OCI-LY7 (cell line): Measurements from ENCODE around the gene FITM1. TPM values are rescaled to one million over a fixed set of nuclear protein-coding genes. Genes with fewer than 3 reads are reported as not detected.

ENCODE experiments used
- Bru-seq: library from RNA; stranded (reverse); fragments of 400-500 nt; gene quantifications from one replicate; lab custom pipeline; 2021; lab: Mats Ljungman, UMichigan
- BruChase-seq, 2 experiments: library from RNA; stranded (reverse); fragments of 400-500 nt; gene quantifications; one replicate each; lab custom pipeline; 2021; lab: Mats Ljungman, UMichigan
- BruUV-seq: library from RNA; stranded (reverse); fragments of 400-500 nt; replicated peaks from 2 replicates; lab custom pipeline; 2021; lab: Mats Ljungman, UMichigan
- CTCF ChIA-PET: fragments of 300-600 bp; sonication (Branson Sonifier 250); formaldehyde crosslinking; loops from one replicate; lab custom pipeline; 2022; ENCODE audit warnings: antibody characterized with exemption; ENCODE audit not compliant: unreplicated experiment; lab: Charles Lee
- POLR2A ChIA-PET: fragments of 300-600 bp; sonication (Branson Sonifier 250); formaldehyde crosslinking; loops from one replicate; lab custom pipeline; 2022; ENCODE audit warnings: antibody characterized with exemption; lab: Charles Lee
- DNase-seq: peaks from one replicate; pipeline ENCODE4 v3.0.0-alpha.2; 2015; ENCODE audit warnings: low spot score
- H2AFZ ChIP-seq: fragments of 200-600 bp; sonication (generic), shearing (Covaris generic); 2 replicates; pipeline ENCODE4 v1.6.1; 2014; ENCODE audit warnings: mild to moderate bottlenecking, antibody characterized with exemption, low read length, moderate library complexity
- H3K27ac ChIP-seq: fragments of 200-600 bp; sonication (generic); 2 replicates; pipeline ENCODE4 v1.5.1; 2014; ENCODE audit warnings: mixed run types, low read depth, mild to moderate bottlenecking, moderate library complexity, low read length, inconsistent platforms; ENCODE audit not compliant: poor library complexity, severe bottlenecking
- H3K36me3 ChIP-seq: fragments of 200-600 bp; sonication (generic); 2 replicates; pipeline ENCODE4 v1.6.1; 2014; ENCODE audit warnings: mild to moderate bottlenecking, antibody characterized with exemption, low read length, moderate library complexity, mixed read lengths; ENCODE audit not compliant: insufficient read depth
- H3K4me1 ChIP-seq: fragments of 200-600 bp; sonication (generic); 2 replicates; pipeline ENCODE4 v1.5.1; 2014; ENCODE audit warnings: mild to moderate bottlenecking, low read length; ENCODE audit not compliant: insufficient read depth, poor library complexity, severe bottlenecking
- H3K4me2 ChIP-seq: fragments of 200-600 bp; sonication (generic); 2 replicates; pipeline ENCODE4 v1.6.1; 2014; ENCODE audit warnings: mild to moderate bottlenecking, low read length
- H3K4me3 ChIP-seq: fragments of 200-600 bp; sonication (generic); 2 replicates; pipeline ENCODE4 v1.5.1; 2014; ENCODE audit warnings: mild to moderate bottlenecking, low read depth, low read length; ENCODE audit not compliant: poor library complexity, severe bottlenecking
- H3K79me2 ChIP-seq: fragments of 200-600 bp; sonication (generic); 2 replicates; pipeline ENCODE4 v1.6.1; 2016; ENCODE audit warnings: low read depth, mild to moderate bottlenecking, low read length, moderate library complexity, mixed read lengths; ENCODE audit not compliant: insufficient read depth
- H3K9me2 ChIP-seq: fragments of 200-600 bp; sonication (generic); 2 replicates; pipeline ENCODE4 v1.6.1; 2016; ENCODE audit warnings: mild to moderate bottlenecking, low read length, mixed read lengths; ENCODE audit not compliant: insufficient read depth
- H3K9me3 ChIP-seq: fragments of 200-600 bp; sonication (generic); 2 replicates; pipeline ENCODE4 v1.6.1; 2014; ENCODE audit warnings: mild to moderate bottlenecking, mixed run types, low read length, mixed read lengths
- H4K20me1 ChIP-seq: fragments of 200-600 bp; sonication (generic); 2 replicates; pipeline ENCODE4 v1.6.1; 2014; ENCODE audit warnings: mild to moderate bottlenecking, antibody characterized with exemption, low read length, moderate library complexity, mixed read lengths; ENCODE audit not compliant: insufficient read depth
- CTCF ChIP-seq: fragments of 200-600 bp; sonication (generic); conservative IDR thresholded peaks from 2 replicates; pipeline ENCODE4 v1.5.1; 2014; ENCODE audit warnings: mild to moderate bottlenecking, antibody characterized with exemption, low read length, moderate library complexity, mixed read lengths
- EZH2phosphoT487 ChIP-seq: fragments of 200-600 bp; sonication (generic); IDR thresholded peaks from 2 replicates; pipeline ENCODE4 v1.6.1; 2018; ENCODE audit warnings: low read depth, borderline replicate concordance, mild to moderate bottlenecking, mixed run types, antibody characterized with exemption, low read length, moderate library complexity, mixed read lengths
- intact Hi-C: fragments of 100-400 bp; cut with micrococcal nuclease; formaldehyde crosslinking; loops from one replicate; pipeline ENCODE4 v1.10.0; 2022; ENCODE audit not compliant: unreplicated experiment
- long read RNA-seq: library from polyadenylated mRNA; stranded (forward); transcript quantifications from one replicate; pipeline ENCODE4 v2.0.0, GENCODE V29; 2022
- total RNA-seq, 2 experiments: library from RNA; depleted of rRNA in 1 of 2; stranded (reverse); fragments of >200 nt in 1 of 2; shearing (Covaris generic) in 1 of 2; gene quantifications; 2 replicates each; pipeline ENCODE4 v1.2.3, GENCODE V29; 2014 to 2022

Gene FITM1
- 0.28 TPM in 2 replicates for total RNA-seq (2014; rRNA removed; shearing (Covaris generic))
- total RNA-seq (2022), result 0.97 and 1.4 TPM in 2 replicates
- percentile 35 among the genes with signal in this experiment for Bru-seq, nascent RNA
- BruChase-seq, experiment 1, labeled RNA remaining after a 6-hour chase, result percentile 18 among the genes with signal in this experiment
- percentile 38 among the genes with signal in this experiment for BruChase-seq, experiment 2, labeled RNA remaining after a 2-hour chase
- long read RNA-seq, result 0 reads

DNA sequence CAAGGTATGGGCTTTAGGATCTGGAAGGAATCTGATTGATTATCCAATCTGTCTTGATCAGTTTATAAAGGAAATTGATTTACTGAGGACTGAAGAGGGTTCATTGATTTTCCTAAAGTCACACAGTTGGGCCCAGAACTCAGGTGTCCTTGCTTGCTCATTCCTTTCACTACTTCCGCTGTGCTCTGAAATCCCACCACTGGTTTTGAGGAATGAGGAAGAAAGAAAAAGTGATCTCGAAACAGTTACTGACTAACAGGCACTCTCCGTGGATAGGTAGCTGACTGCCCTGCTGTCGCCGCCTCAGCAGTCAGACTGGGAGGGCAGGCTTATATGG, at the start of gene FITM1:
Gene FITM1 (plus strand): TSS at position 280 of the 337 bp plus-strand sequence. CDS start 905 bp downstream, outside the sequence.
- CTCF ChIA-PET, result no interaction called here
- no peak for DNase-seq
- TF ChIP-seq CTCF (no peak), EZH2phosphoT487 (no peak)
- BruUV-seq, result no TSS peak
- peaks cover 24% of the 10 kb centered on the region for H3K4me1 ChIP-seq
- no peak within 1 kb of the TSS for H3K27ac ChIP-seq
- no peak within 1 kb of the TSS for H2AFZ ChIP-seq
- H3K79me2 ChIP-seq, result no peaks in the 10 kb centered on the region
- no peak within 1 kb of the TSS for H3K4me2 ChIP-seq
- POLR2A ChIA-PET, result interaction anchor here (1.3 kb wide), 1 partner anchor 35 kb away, joined by 3 read pairs; no protein-coding TSS in a partner anchor
- H3K9me3 ChIP-seq, result no peaks in the 10 kb centered on the region
- intact Hi-C loops, result no loop called here
- H3K36me3 ChIP-seq, result no peaks in the 10 kb centered on the region
- H3K4me3 ChIP-seq, result no peak within 1 kb of the TSS
- no peaks in the 10 kb centered on the region for H3K9me2 ChIP-seq
- no peaks in the 10 kb centered on the region for H4K20me1 ChIP-seq

- Histone ChIP-seq H3K4me2 (peak overlapping the region; percentile 72), H2AFZ (peak overlapping the region; percentile 77), H3K27ac (peak overlapping the region; percentile 39), H4K20me1 (no peaks in the 10 kb centered on the region), H3K36me3 (no peaks in the 10 kb centered on the region), H3K4me3 (peak overlapping the region; percentile 71), H3K9me3 (no peaks in the 10 kb centered on the region), H3K4me1 (peaks cover 24% of the 10 kb centered on the region), H3K9me2 (no peaks in the 10 kb centered on the region), H3K79me2 (no peaks in the 10 kb centered on the region)
- POLR2A ChIA-PET, result interaction anchor here (0.6 to 3.9 kb wide), 14 partner anchors 10 to 1054 kb away, joined by 3 to 40 read pairs (median 4); partner anchors contain the start of genes CPNE6, DCAF11, NRL and PCK2
- TF ChIP-seq EZH2phosphoT487 (no peak), CTCF (no peak)
- DNase-seq, result peak; percentile 87
- intact Hi-C loops, result no loop called here
- no TSS peak for BruUV-seq
- CTCF ChIA-PET, result interaction anchor here (0.6 to 1.7 kb wide), 3 partner anchors 14 to 369 kb away, joined by 3 to 6 read pairs (median 5); partner anchors contain the start of gene PCK2
Observed at GRCh38 chr14:24080888-24081738, 49.3 kb upstream of the FITM1 start.
